ENCODE measurements around the gene LDLRAD4. TPM values are rescaled to one million over a fixed set of nuclear protein-coding genes. Genes with fewer than 3 reads are reported as not detected.
A peak's percentile ranks its signal among the peaks of the same experiment; 100 is the strongest.

Gene LDLRAD4
- total and polyA plus RNA-seq, 2 donors (not counting 1 experiment from before 2014, with no cell fraction given): 13.9 to 35.7 TPM

- ChIA-PET CTCF (no interaction called here), POLR2A (no interaction called here)
- peaks cover 4% of the 10 kb centered on the region for H3K27me3 Mint-ChIP-seq
- Histone ChIP-seq H3K27me3 (replicated peaks in 1 of 4; ENCODE audit: control extremely low read depth in 1 of 4, control insufficient read depth in 3 of 4, insufficient read depth in 4 of 4, low read length in 3 of 4) (no peaks in the 10 kb centered on the region), H3K36me3 (replicated peaks in 1 of 2; ENCODE audit: control extremely low read depth in 1 of 2, control insufficient read depth in 1 of 2, extremely low read depth in 1 of 2, insufficient read depth in 2 of 2, low read length in 1 of 2) (peaks cover 0 to 4% of the 10 kb centered on the region in 2 experiments), H3K27ac (ENCODE audit: low read length in 2 of 2) (no peak overlapping the region), H3K9me3 (ENCODE audit: control extremely low read depth in 1 of 3, control insufficient read depth in 2 of 3, insufficient read depth in 1 of 3, low read length in 2 of 3) (no peaks in the 10 kb centered on the region), H3K4me2 (replicated peaks; ENCODE audit: low read depth, low read length, poor library complexity, severe bottlenecking) (peak overlapping the region; percentile 35), H3K4me3 (ENCODE audit: control extremely low read depth in 1 of 5, extremely low read depth in 1 of 5, insufficient read depth in 1 of 5, low read depth in 2 of 5, low read length in 4 of 5) (no peak overlapping the region), H3K4me1 (ENCODE audit: control insufficient read depth in 2 of 2, insufficient read depth in 2 of 2, low read length in 2 of 2) (peaks cover 9% of the 10 kb centered on the region in 2 donors), H3K9ac (ENCODE audit: low read length) (no peak overlapping the region), H4K20me1 (ENCODE audit: control insufficient read depth, insufficient read depth, low read length, poor library complexity, severe bottlenecking) (no peaks in the 10 kb centered on the region), H3K79me2 (ENCODE audit: control insufficient read depth, insufficient read depth, low read length) (peaks cover 14% of the 10 kb centered on the region), H2AFZ (ENCODE audit: insufficient read depth, low read depth, low read length, poor library complexity, severe bottlenecking) (no peak overlapping the region)
- no peaks in the 10 kb centered on the region for H3K9me3 Mint-ChIP-seq (ENCODE audit: insufficient read depth)
- H3K4me3 Mint-ChIP-seq: no peak overlapping the region
- H3K27ac Mint-ChIP-seq: no peak overlapping the region
- WGBS (ENCODE audit: insufficient coverage): 50% methylated on average over 3 of the region's 6 CpGs
- intact Hi-C loops (cut with micrococcal nuclease): no loop called here
- peaks cover 16% of the 10 kb centered on the region for H3K4me1 Mint-ChIP-seq
- no peak for TF ChIP-seq CTCF (IDR thresholded peaks at IDR 0.05)
- TF ChIP-seq EZH2 (IDR thresholded peaks at IDR 0.05; ENCODE audit: borderline replicate concordance, insufficient read depth, low read depth, low read length, poor library complexity, severe bottlenecking): no peak
- DNase-seq: no peak
- no peak for ATAC-seq (ENCODE audit: low read depth)
These were observed 293.5 kb downstream of the LDLRAD4 start for GRCh38 chr18:13511961-13512577.

GRCh38 chr18:13513021-13513420 is 294.5 kb downstream of the LDLRAD4 start:
- H4K20me1 ChIP-seq (ENCODE audit: control insufficient read depth, insufficient read depth, low read length, poor library complexity, severe bottlenecking): no peaks in the 10 kb centered on the region
- ChIA-PET POLR2A (no interaction called here), CTCF (no interaction called here)
- Mint-ChIP-seq H3K27me3 (no peaks in the 10 kb centered on the region), H3K4me1 (peaks cover 15% of the 10 kb centered on the region), H3K4me3 (no peak overlapping the region), H3K27ac (no peak overlapping the region), H3K9me3 (ENCODE audit: insufficient read depth) (no peaks in the 10 kb centered on the region)
- no peaks in the 10 kb centered on the region for H3K27me3 ChIP-seq (replicated peaks in 1 of 4; ENCODE audit: control extremely low read depth in 1 of 4, control insufficient read depth in 3 of 4, insufficient read depth in 4 of 4, low read length in 3 of 4)
- 19% methylated on average over 3 of the region's 4 CpGs for WGBS (ENCODE audit: insufficient coverage)
- no peak overlapping the region for H3K9ac ChIP-seq (ENCODE audit: low read length)
- peaks cover 18% of the 10 kb centered on the region for H3K79me2 ChIP-seq (ENCODE audit: control insufficient read depth, insufficient read depth, low read length)
- peaks cover 9% of the 10 kb centered on the region in 2 donors for H3K4me1 ChIP-seq (ENCODE audit: control insufficient read depth in 2 of 2, insufficient read depth in 2 of 2, low read length in 2 of 2)
- intact Hi-C loops (cut with micrococcal nuclease): no loop called here
- no peak overlapping the region for H2AFZ ChIP-seq (ENCODE audit: insufficient read depth, low read depth, low read length, poor library complexity, severe bottlenecking)
- H3K36me3 ChIP-seq (replicated peaks in 1 of 2; ENCODE audit: control extremely low read depth in 1 of 2, control insufficient read depth in 1 of 2, extremely low read depth in 1 of 2, insufficient read depth in 2 of 2, low read length in 1 of 2): peaks cover 0 to 6% of the 10 kb centered on the region in 2 experiments
- DNase-seq (no peak), ATAC-seq (ENCODE audit: low read depth) (no peak)
- peaks cover 0 to 6% (median 0%) of the 10 kb centered on the region in 3 donors for H3K9me3 ChIP-seq (ENCODE audit: control extremely low read depth in 1 of 3, control insufficient read depth in 2 of 3, insufficient read depth in 1 of 3, low read length in 2 of 3)
- H3K4me3 ChIP-seq (ENCODE audit: control extremely low read depth in 1 of 5, extremely low read depth in 1 of 5, insufficient read depth in 1 of 5, low read depth in 2 of 5, low read length in 4 of 5): no peak overlapping the region
- no peak for TF ChIP-seq EZH2 (IDR thresholded peaks at IDR 0.05; ENCODE audit: borderline replicate concordance, insufficient read depth, low read depth, low read length, poor library complexity, severe bottlenecking)
- TF ChIP-seq CTCF (IDR thresholded peaks at IDR 0.05): no peak
- H3K27ac ChIP-seq (ENCODE audit: low read length in 2 of 2): no peak overlapping the region
- H3K4me2 ChIP-seq (replicated peaks; ENCODE audit: low read depth, low read length, poor library complexity, severe bottlenecking): no peak overlapping the region
